ENCODE data around the gene DUSP23.

Gene DUSP23

GRCh38 chr1:159828176-159828575, 47.4 kb downstream of the DUSP23 start:
- no peak for DNase-seq (ENCODE audit: low read depth in 2 of 2)

DNA sequence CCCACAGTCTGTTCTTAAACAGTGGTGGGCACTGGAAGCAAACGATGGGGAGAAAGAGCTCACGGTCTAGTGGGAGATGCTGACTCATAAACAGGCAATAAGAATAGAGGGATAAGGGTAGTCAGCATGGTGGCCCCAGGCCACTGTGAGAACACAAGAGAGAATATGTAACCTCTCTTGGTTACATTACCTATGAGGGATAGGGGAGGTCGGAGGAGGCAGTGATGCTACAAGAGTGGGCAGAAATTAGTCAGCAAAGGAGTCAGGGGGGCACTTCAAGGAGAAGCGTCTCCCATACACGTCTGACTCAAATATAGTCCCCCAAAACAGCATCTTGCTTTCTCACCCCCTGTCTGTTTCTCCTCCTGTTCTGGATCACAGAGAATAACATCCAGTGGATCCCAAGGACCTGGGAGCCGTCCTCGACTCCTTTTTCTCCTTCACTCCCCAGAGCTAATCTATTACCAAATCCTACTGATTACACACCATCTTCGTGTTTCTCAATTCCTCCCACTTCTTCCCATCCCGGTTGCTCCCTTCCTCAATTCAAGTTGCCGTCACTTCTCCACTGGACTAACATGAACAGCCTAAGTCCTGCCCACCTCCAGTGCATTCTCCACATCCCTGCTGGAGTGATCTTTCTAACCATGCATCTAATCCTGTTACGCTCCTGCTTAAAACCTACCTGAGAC, 48.0 kb downstream of the DUSP23 start:
- DNase-seq (ENCODE audit: low read depth in 2 of 2) = no peak

DNA sequence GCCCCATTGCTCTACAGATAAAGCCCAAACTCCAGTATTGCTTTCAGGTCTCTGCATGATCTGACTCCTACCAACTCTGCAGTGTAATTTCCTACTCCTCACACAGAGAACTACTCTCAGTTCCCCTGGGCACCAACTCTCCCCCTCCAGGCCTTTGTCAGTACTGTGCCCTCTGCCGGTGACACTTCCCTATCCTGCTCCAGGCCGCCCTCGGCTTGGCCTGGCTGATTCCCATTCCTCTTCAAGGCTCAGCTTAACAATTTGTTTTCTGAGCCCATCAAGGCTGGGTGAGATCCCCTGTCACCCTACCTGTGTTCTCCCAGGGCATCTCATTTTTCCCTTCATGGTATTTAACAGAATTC, 48.5 kb downstream of the DUSP23 start:
- DNase-seq (ENCODE audit: low read depth in 2 of 2) = no peak

DNA sequence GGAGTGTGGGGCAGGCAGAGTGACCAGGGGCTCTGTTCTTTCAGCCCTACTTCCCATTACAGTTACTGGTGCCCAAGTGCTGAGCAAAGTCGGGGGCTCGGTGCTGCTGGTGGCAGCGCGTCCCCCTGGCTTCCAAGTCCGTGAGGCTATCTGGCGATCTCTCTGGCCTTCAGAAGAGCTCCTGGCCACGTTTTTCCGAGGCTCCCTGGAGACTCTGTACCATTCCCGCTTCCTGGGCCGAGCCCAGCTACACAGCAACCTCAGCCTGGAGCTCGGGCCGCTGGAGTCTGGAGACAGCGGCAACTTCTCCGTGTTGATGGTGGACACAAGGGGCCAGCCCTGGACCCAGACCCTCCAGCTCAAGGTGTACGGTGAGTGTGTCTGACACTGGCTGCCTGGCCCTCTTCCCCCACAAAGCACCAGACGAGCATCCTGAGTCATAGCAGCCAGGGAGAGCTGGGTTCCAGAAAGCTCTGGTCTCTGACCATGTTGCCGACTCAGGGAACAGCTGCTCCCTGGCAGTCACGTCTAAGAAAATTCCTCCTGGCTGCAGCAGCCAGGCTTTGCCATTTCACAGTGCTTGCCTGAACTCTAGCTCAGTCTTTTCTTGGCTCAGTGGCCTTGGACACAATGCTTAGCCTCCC, 49.2 kb downstream of the DUSP23 start:
- no peak for DNase-seq (ENCODE audit: low read depth in 2 of 2)

DNA sequence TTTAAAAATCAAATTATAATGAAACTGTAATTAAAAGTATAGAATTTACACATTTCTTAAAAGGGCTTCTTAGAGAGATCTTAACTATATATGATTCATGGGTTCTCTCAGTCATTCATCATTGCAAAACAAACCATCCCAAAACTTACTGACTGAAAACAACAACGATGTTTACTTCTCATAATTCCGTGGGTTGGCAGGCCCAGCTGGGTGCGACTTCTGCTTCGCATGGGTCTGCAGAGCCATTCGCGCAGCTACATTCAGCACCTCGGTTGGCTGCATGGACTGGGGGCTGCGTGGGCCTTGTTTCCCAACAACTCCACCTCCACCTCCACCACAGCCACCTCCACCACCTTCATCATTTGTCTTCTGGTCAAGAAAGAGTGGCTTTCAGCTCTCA, 50.0 kb downstream of the DUSP23 start:
- DNase-seq (ENCODE audit: low read depth in 2 of 2) = no peak

- DNase-seq (ENCODE audit: low read depth in 2 of 2) = no peak
Observed at GRCh38 chr1:159831412-159832141, 50.8 kb downstream of the DUSP23 start.

All from stimulated activated CD4-positive, alpha-beta T cell treated with anti-CD3 and anti-CD28 coated beads, Interleukin-12 subunit alpha, Interleukin-12 subunit beta, amount 100 ng/mL, for 24 hours (primary cell).